Tibial artery (tissue), 4 donors: Measurements from ENCODE around the gene CYP39A1.

Source experiments
- DNase-seq, 2 donors: peaks; one replicate each; pipeline ENCODE4 v3.0.0-alpha.2; 2019
- H3K27ac ChIP-seq, 2 donors: fragments of 200-600 bp; sonication (generic) in 1 of 2; 1 replicate in 1 of 2; 2 replicates in 1 of 2; pipeline ENCODE4 v1.5.1; 2018 to 2019; ENCODE audit warnings: mild to moderate bottlenecking in 1 of 2
- H3K27me3 ChIP-seq, 2 donors: fragments of 200-600 bp; sonication (generic) in 1 of 2; one replicate each; pipeline versions ENCODE4 v1.5.1 to v1.6.0; 2016 to 2019
- H3K36me3 ChIP-seq, 3 donors: fragments of 200-600 bp; sonication (generic) in 2 of 3; one replicate each; pipeline ENCODE4 v1.5.1; 2016 to 2019; ENCODE audit warnings: mild to moderate bottlenecking in 2 of 3
- H3K4me1 ChIP-seq, 4 donors: fragments of 200-600 bp; sonication (generic) in 2 of 4; 1 replicate in 3 of 4; 2 replicates in 1 of 4; pipeline ENCODE4 v1.5.1; 2016 to 2019
- H3K4me3 ChIP-seq, 2 donors: fragments of 200-600 bp; sonication (generic) in 1 of 2; 1 replicate in 1 of 2; 2 replicates in 1 of 2; pipeline ENCODE4 v1.5.1; 2018 to 2019; ENCODE audit warnings: mild to moderate bottlenecking in 2 of 2
- H3K9me3 ChIP-seq, 3 donors: fragments of 200-600 bp; sonication (generic) in 1 of 3; one replicate each; pipeline ENCODE4 v1.5.1; 2016 to 2019
- CTCF ChIP-seq, 2 experiments: fragments of 200-600 bp in 1 of 2; fragments of 450-650 bp in 1 of 2; IDR thresholded peaks; one replicate each; pipeline ENCODE4 v1.5.1; 2017 to 2019; ENCODE audit warnings: antibody characterized with exemption in 2 of 2, mild to moderate bottlenecking in 1 of 2, moderate library complexity in 1 of 2
- intact Hi-C: fragments of 100-400 bp; cut with DNase I; formaldehyde crosslinking; loops from one replicate; pipeline ENCODE4 v1.15.0; 2023; ENCODE audit warnings: low total_unique reads

The CYP39A1 gene

DNA sequence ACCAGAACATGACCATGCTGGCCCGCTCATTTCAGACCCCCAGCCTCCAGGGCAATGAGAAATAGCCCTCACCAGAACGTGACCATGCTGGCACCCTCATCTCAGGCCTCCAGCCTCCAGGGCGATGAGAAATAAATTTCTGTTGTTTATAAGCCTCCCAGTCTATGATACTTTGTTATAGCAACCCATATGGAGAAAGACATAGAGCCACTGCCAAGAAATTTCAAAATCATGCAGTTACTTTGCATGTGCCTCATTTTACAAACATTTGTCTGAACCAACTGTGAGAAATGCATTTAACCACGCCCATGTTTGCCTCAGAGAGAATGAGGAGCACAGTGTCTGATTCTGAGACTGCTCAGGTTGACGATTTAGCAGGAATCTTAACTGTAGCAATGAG lies 15.5 kb downstream of the CYP39A1 start:
- intact Hi-C loops = no loop called here
- H3K9me3 ChIP-seq = no peaks in the 10 kb centered on the region
- no peak overlapping the region for H3K4me3 ChIP-seq
- no peaks in the 10 kb centered on the region for H3K36me3 ChIP-seq
- H3K4me1 ChIP-seq = no peaks in the 10 kb centered on the region
- TF ChIP-seq CTCF (IDR thresholded peaks at IDR 0.05) = no peak
- H3K27ac ChIP-seq = no peak overlapping the region
- H3K27me3 ChIP-seq = no peaks in the 10 kb centered on the region
- no peak for DNase-seq

DNA sequence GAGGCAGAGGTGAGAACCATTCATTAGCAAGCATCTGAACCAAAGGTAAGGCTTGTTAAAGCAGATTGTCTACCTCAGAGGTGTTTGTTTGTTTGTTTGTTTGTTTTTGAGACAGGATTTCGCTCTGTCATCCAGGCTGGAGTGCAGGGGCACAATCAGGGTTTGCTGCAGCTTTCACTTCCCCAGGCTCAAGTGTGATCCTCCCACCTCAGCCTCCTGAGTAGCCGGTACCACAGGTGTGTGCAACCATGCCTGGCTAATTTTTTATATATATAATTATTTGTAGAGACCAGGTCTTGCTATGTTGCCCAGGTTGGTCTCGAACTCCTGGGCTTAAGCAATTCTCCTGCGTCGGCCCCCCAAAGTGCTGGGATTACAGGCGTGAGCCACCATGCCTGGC lies 17.2 kb downstream of the CYP39A1 start:
- Histone ChIP-seq H3K36me3 (no peaks in the 10 kb centered on the region), H3K4me1 (no peaks in the 10 kb centered on the region), H3K4me3 (no peak overlapping the region), H3K27me3 (no peaks in the 10 kb centered on the region), H3K27ac (no peak overlapping the region), H3K9me3 (no peaks in the 10 kb centered on the region)
- intact Hi-C loops = no loop called here
- no peak for TF ChIP-seq CTCF (IDR thresholded peaks at IDR 0.05)
- no peak for DNase-seq

DNA sequence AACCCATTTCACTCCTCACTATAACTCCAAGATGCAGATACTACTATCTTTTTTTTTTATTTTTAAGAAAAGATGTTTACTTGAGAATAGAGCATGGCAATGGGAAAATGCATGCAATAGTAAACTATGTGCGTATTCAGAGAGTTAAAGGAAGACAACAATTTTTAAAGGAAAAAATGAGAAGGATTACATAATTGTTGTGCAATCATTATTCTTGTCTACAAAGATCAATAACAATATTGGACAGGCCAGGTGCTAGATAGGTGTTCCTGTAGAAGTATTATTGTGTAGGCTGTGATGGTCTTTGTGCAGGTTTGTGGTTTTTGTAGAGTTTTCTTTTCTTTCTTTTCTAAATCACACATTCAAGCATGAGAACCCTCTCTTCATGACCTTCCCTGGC lies 20.6 kb downstream of the CYP39A1 start:
- TF ChIP-seq CTCF (IDR thresholded peaks at IDR 0.05) = no peak
- Histone ChIP-seq H3K27ac (no peak overlapping the region), H3K36me3 (no peaks in the 10 kb centered on the region), H3K27me3 (no peaks in the 10 kb centered on the region), H3K9me3 (no peaks in the 10 kb centered on the region), H3K4me1 (peaks cover 0 to 5% (median 4%) of the 10 kb centered on the region in 4 donors), H3K4me3 (no peak overlapping the region)
- DNase-seq = no peak
- intact Hi-C loops = no loop called here

- Histone ChIP-seq H3K27me3 (no peaks in the 10 kb centered on the region), H3K27ac (no peak overlapping the region), H3K36me3 (no peaks in the 10 kb centered on the region), H3K4me1 (peaks cover 0 to 11% (median 6%) of the 10 kb centered on the region in 4 donors), H3K9me3 (no peaks in the 10 kb centered on the region), H3K4me3 (no peak overlapping the region)
- no peak for TF ChIP-seq CTCF (IDR thresholded peaks at IDR 0.05)
- no peak for DNase-seq
- intact Hi-C loops = loop anchor here (5.0 to 10.0 kb wide), 3 partner anchors 135 to 535 kb away; partner anchors contain the start of gene RCAN2
These were observed 22.9 kb downstream of the CYP39A1 start for GRCh38 chr6:46629691-46630090.

DNA sequence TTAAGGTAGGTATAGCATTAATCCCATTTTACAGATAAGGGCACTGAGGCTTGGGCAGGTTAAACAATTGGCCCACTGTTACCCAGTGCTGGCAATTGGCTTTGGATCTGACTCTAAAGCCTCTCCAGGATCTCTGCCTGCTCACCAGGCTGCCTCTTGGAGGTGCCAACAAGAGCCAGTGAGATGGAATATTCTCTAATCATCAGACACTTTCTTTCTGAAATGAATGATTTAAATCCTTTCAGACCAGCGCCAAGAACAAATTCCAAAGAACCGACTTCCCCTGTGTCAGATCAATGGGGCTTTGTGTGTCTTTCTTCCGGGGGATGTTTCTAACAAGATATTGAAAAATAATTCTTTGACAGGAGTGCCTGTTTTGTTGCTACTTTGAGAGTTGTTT lies 23.6 kb downstream of the CYP39A1 start:
- no peaks in the 10 kb centered on the region for H3K9me3 ChIP-seq
- no peak for DNase-seq
- no peaks in the 10 kb centered on the region for H3K27me3 ChIP-seq
- no peak overlapping the region for H3K4me3 ChIP-seq
- H3K36me3 ChIP-seq = no peaks in the 10 kb centered on the region
- peaks cover 0 to 11% (median 6%) of the 10 kb centered on the region in 4 donors for H3K4me1 ChIP-seq
- TF ChIP-seq CTCF (IDR thresholded peaks at IDR 0.05) = no peak
- intact Hi-C loops = loop anchor here (5.0 to 10.0 kb wide), 3 partner anchors 134 to 534 kb away; partner anchors contain the start of gene RCAN2
- no peak overlapping the region for H3K27ac ChIP-seq

DNA sequence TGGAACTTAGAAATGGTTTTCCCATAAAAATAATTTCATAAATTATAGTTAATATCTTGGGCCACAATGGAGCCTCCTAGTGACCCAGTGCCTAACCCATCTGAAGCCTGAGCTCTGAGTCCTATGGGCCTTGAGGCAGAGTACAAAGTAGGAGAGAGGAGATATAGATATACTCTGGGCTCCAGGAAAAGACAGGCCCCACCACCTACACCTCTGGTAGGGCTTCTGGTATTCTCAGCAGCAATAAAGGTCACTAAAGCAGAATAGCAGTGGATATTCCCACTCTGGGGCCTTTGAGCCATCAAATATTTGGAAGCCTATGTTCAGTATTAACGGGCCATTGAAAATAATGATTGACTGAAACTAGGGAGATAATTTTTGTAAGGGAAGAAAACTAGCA lies 24.1 kb downstream of the CYP39A1 start:
- no peaks in the 10 kb centered on the region for H3K36me3 ChIP-seq
- no peak for TF ChIP-seq CTCF (IDR thresholded peaks at IDR 0.05)
- no peaks in the 10 kb centered on the region for H3K27me3 ChIP-seq
- intact Hi-C loops = loop anchor here (5.0 to 10.0 kb wide), 3 partner anchors 134 to 534 kb away; partner anchors contain the start of gene RCAN2
- H3K4me3 ChIP-seq = no peak overlapping the region
- no peak for DNase-seq
- H3K4me1 ChIP-seq = peaks cover 0 to 11% (median 6%) of the 10 kb centered on the region in 4 donors
- peak overlapping the region in 1 of 2 donors; percentile 13 for H3K27ac ChIP-seq
- no peaks in the 10 kb centered on the region for H3K9me3 ChIP-seq
